ENCODE results near the gene CHAF1A. TPM values are rescaled to one million over a fixed set of nuclear protein-coding genes. Genes with fewer than 3 reads are reported as not detected.

The CHAF1A gene
- total RNA-seq, 1 experiment from 2014 or later: 30.0 TPM

DNA sequence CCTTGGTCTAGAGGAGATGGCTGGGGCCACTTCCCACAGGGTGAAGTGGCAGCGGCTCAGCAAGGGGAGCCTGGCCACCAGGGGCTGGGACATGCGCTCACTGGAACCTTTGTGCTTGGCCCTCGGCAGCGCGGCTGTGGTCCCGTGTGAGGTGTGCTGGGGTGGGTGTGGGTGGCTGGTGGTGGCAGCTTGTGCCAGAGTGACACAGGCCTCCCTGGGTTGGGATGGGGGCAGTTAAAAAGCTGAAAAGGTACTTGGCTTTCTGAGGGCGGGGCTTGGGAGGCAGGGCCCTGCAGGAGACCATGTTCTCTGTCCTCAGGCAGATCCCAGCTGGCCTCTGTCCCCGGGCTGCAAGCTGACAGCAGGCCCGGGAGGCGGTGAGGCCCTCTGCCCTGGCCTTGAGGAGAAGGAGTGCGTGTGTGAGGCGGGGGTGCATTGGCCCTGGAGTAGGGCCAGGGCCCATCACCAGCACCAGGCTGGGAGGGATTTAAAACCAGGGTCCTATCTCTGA is 41.7 kb upstream of the CHAF1A start:
- no peaks in the 10 kb centered on the region for H3K9me3 ChIP-seq (ENCODE audit: insufficient read depth, low read depth)
- H3K27ac ChIP-seq: no peak overlapping the region
- H4K20me1 ChIP-seq (ENCODE audit: insufficient read depth): no peaks in the 10 kb centered on the region
- intact Hi-C loops (cut with micrococcal nuclease; ENCODE audit: unreplicated experiment): no loop called here
- H3K36me3 ChIP-seq (ENCODE audit: low read depth): no peaks in the 10 kb centered on the region
- H2AFZ ChIP-seq: no peak overlapping the region
- no peaks in the 10 kb centered on the region for H3F3A ChIP-seq (ENCODE audit: insufficient read depth, low read depth)
- TF ChIP-seq, protein P1, sequence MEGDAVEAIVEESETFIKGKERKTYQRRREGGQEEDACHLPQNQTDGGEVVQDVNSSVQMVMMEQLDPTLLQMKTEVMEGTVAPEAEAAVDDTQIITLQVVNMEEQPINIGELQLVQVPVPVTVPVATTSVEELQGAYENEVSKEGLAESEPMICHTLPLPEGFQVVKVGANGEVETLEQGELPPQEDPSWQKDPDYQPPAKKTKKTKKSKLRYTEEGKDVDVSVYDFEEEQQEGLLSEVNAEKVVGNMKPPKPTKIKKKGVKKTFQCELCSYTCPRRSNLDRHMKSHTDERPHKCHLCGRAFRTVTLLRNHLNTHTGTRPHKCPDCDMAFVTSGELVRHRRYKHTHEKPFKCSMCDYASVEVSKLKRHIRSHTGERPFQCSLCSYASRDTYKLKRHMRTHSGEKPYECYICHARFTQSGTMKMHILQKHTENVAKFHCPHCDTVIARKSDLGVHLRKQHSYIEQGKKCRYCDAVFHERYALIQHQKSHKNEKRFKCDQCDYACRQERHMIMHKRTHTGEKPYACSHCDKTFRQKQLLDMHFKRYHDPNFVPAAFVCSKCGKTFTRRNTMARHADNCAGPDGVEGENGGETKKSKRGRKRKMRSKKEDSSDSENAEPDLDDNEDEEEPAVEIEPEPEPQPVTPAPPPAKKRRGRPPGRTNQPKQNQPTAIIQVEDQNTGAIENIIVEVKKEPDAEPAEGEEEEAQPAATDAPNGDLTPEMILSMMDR (conservative IDR thresholded peaks at IDR 0.05): no peak
- no peak for TF ChIP-seq EZH2 (IDR thresholded peaks at IDR 0.05; ENCODE audit: low read depth)
- no peaks in the 10 kb centered on the region for H3K79me2 ChIP-seq (ENCODE audit: low read depth)
- H3K9me2 ChIP-seq (ENCODE audit: insufficient read depth): no peaks in the 10 kb centered on the region
- CTCF ChIA-PET: no interaction called here
- no peak overlapping the region for H3K4me3 ChIP-seq
- H3K4me1 ChIP-seq (replicated peaks; ENCODE audit: insufficient read depth): no peaks in the 10 kb centered on the region
- no peak overlapping the region for H3K4me2 ChIP-seq
- POLR2A ChIA-PET (ENCODE audit: unreplicated experiment): interaction anchor here (0.6 kb wide), 1 partner anchor 17 kb away, joined by 4 read pairs; the partner anchor contains the start of gene MPND
- no peaks in the 10 kb centered on the region for H3K27me3 ChIP-seq (ENCODE audit: insufficient read depth, low read depth)
- BruUV-seq (replicated peaks): TSS peak; percentile 51
- no peak for DNase-seq

DNA sequence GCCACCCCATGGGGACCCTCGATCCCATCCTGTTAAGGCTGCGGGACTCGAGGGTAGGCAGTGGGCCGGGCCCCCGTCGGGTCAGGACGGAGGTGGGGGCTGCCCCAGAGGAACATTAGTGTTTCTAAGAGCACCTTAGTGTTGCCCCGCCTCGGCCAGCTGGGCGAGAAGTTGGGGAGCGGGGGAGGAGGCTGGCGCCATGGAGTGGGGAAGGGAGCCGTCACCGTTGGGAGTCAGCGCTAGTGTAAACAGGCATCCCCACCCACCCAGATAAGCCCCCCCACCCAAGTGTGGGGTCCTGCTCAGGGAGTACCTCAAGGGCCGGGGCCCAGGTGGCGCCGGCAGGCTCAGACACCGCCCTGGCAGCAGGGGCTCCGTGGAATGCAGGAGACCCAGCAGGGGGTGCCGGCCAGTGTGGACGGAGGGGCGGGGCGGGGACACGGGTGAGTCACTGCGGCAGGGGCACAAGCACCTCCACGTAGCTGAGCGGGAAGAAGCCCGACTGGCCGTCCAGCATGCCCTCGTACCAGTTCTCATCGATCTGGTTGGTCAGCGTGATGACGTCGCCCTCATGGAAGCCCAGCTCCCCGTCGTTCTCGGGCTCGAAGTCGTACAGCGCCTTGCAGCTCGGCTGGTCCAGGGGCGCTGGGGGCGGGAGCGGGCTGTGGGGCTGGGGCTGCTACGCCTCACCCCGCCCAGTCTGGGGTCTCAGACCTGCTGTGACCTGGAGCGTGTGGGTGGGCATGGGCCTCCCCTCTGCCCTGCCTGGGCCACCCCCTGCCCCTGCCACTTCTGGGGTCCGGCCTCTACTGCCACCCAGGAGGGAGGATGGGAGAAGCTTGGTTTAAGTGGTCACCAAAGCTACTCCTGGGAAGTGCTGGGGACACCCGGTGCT is 41.0 kb upstream of the CHAF1A start:
- Histone ChIP-seq H3F3A (ENCODE audit: insufficient read depth, low read depth) (no peaks in the 10 kb centered on the region), H3K27me3 (ENCODE audit: insufficient read depth, low read depth) (no peaks in the 10 kb centered on the region), H3K4me2 (no peak overlapping the region), H2AFZ (no peak overlapping the region), H3K79me2 (ENCODE audit: low read depth) (no peaks in the 10 kb centered on the region), H3K4me3 (no peak overlapping the region), H3K9me2 (ENCODE audit: insufficient read depth) (no peaks in the 10 kb centered on the region), H3K9me3 (ENCODE audit: insufficient read depth, low read depth) (no peaks in the 10 kb centered on the region), H4K20me1 (ENCODE audit: insufficient read depth) (no peaks in the 10 kb centered on the region), H3K4me1 (replicated peaks; ENCODE audit: insufficient read depth) (no peaks in the 10 kb centered on the region), H3K27ac (no peak overlapping the region), H3K36me3 (ENCODE audit: low read depth) (no peaks in the 10 kb centered on the region)
- TF ChIP-seq EZH2 (IDR thresholded peaks at IDR 0.05; ENCODE audit: low read depth): no peak
- TF ChIP-seq, protein P1 (conservative IDR thresholded peaks at IDR 0.05): no peak
- DNase-seq: no peak
- BruUV-seq (replicated peaks): no TSS peak
- ChIA-PET POLR2A (ENCODE audit: unreplicated experiment) (no interaction called here), CTCF (interaction anchor here (0.6 kb wide), 1 partner anchor 39 kb away, joined by 3 read pairs; no protein-coding TSS in a partner anchor)
- intact Hi-C loops (cut with micrococcal nuclease; ENCODE audit: unreplicated experiment): no loop called here

DNA sequence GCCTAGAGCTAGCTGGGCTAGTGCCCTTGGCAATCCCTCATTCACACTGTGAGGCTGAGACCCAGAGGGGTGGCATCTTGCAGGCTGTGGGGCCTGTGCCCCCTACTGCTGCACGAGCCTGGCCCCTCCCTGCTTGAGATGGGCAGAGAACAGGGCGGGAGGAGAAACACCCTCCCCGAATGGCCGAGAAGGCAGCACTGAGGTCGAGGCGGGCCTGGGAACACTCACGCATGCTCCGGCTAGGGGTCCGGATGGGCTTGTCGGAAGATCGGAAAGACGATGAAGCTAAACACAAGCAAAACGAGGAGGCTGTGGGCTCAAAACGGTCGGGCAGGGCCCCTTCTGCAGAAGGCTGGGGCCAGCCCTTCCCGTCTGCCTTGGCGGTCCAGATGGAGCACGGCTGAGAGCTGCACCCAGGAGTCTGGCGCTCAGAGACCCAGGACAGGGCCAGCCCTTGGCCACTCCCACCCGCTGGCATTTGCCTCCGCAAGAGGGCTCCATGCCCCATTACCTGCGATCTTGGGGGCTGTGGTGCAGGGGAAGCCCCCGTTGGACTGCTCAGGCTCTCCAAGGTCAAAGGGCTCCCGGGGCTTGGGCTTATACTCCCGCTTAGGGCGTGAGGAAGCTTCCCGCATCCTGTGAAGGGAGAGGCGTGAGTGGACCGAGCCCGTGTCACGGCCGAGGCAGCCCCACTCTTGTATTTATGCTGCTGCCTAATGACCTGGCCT is 40.2 kb upstream of the CHAF1A start:
- ChIA-PET POLR2A (ENCODE audit: unreplicated experiment) (no interaction called here), CTCF (interaction anchor here (0.6 kb wide), 1 partner anchor 40 kb away, joined by 3 read pairs; no protein-coding TSS in a partner anchor)
- Histone ChIP-seq H3F3A (ENCODE audit: insufficient read depth, low read depth) (no peaks in the 10 kb centered on the region), H3K9me2 (ENCODE audit: insufficient read depth) (no peaks in the 10 kb centered on the region), H3K27ac (no peak overlapping the region), H3K79me2 (ENCODE audit: low read depth) (no peaks in the 10 kb centered on the region), H3K27me3 (ENCODE audit: insufficient read depth, low read depth) (no peaks in the 10 kb centered on the region), H3K9me3 (ENCODE audit: insufficient read depth, low read depth) (no peaks in the 10 kb centered on the region), H3K4me2 (no peak overlapping the region), H3K4me1 (replicated peaks; ENCODE audit: insufficient read depth) (no peaks in the 10 kb centered on the region), H4K20me1 (ENCODE audit: insufficient read depth) (no peaks in the 10 kb centered on the region), H3K36me3 (ENCODE audit: low read depth) (no peaks in the 10 kb centered on the region), H3K4me3 (no peak overlapping the region), H2AFZ (no peak overlapping the region)
- intact Hi-C loops (cut with micrococcal nuclease; ENCODE audit: unreplicated experiment): no loop called here
- TF ChIP-seq, protein P1 (conservative IDR thresholded peaks at IDR 0.05): no peak
- no peak for TF ChIP-seq EZH2 (IDR thresholded peaks at IDR 0.05; ENCODE audit: low read depth)
- DNase-seq: no peak
- no TSS peak for BruUV-seq (replicated peaks)

All from PC-9 (cell line).